Measurements from ENCODE around the gene LRCH4.

DNA sequence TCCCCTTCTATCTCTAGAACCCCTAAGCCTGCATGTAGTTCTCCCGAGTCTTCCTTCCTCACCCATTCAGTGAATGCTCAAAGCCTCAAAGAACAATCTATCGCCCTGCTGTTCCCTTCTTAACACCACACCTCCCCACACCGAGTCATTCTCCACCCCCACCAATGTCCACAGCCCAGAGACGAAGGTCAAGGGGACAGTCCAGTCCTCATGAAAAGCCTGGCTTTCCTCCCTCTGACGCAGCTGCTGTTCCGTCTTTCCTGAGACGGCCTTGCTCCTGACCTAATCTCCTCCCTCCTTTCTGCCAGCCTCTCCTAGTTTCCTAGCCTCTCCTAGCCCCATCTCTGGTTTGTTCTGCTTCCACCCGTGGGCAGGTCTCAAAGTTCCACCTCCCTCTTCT, 35.6 kb upstream of the LRCH4 start:
- TF ChIP-seq, protein P1, sequence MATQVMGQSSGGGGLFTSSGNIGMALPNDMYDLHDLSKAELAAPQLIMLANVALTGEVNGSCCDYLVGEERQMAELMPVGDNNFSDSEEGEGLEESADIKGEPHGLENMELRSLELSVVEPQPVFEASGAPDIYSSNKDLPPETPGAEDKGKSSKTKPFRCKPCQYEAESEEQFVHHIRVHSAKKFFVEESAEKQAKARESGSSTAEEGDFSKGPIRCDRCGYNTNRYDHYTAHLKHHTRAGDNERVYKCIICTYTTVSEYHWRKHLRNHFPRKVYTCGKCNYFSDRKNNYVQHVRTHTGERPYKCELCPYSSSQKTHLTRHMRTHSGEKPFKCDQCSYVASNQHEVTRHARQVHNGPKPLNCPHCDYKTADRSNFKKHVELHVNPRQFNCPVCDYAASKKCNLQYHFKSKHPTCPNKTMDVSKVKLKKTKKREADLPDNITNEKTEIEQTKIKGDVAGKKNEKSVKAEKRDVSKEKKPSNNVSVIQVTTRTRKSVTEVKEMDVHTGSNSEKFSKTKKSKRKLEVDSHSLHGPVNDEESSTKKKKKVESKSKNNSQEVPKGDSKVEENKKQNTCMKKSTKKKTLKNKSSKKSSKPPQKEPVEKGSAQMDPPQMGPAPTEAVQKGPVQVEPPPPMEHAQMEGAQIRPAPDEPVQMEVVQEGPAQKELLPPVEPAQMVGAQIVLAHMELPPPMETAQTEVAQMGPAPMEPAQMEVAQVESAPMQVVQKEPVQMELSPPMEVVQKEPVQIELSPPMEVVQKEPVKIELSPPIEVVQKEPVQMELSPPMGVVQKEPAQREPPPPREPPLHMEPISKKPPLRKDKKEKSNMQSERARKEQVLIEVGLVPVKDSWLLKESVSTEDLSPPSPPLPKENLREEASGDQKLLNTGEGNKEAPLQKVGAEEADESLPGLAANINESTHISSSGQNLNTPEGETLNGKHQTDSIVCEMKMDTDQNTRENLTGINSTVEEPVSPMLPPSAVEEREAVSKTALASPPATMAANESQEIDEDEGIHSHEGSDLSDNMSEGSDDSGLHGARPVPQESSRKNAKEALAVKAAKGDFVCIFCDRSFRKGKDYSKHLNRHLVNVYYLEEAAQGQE (IDR thresholded peaks at IDR 0.05; ENCODE audit: low read depth) = no peak
- no peak for TF ChIP-seq YY1 (IDR thresholded peaks at IDR 0.05; ENCODE audit: low read depth)
- no peak for TF ChIP-seq FOXM1 (IDR thresholded peaks at IDR 0.05; ENCODE audit: borderline replicate concordance, low read depth)
- no peak for TF ChIP-seq TCF12 (IDR thresholded peaks at IDR 0.05; ENCODE audit: low read depth)
- TF ChIP-seq EP300 (IDR thresholded peaks at IDR 0.05; ENCODE audit: borderline replicate concordance) = no peak
- no peak for TF ChIP-seq RAD21 (IDR thresholded peaks at IDR 0.05; ENCODE audit: low read depth)
- TF ChIP-seq ZBTB7A (IDR thresholded peaks at IDR 0.05; ENCODE audit: low read depth) = no peak
